WTC11 (cell line): ENCODE measurements around the gene NOP9.

ENCODE experiments used
- ATF1 ChIP-seq: sonication (generic); formaldehyde crosslinking; IDR thresholded peaks from 2 replicates; pipeline ENCODE4 v1.8.1; 2023; ENCODE audit warnings: mild to moderate bottlenecking, moderate library complexity, missing genetic modification reagents
- CBFB ChIP-seq: sonication (generic); formaldehyde crosslinking; IDR thresholded peaks from 2 replicates; pipeline ENCODE4 v1.8.1; 2022; ENCODE audit warnings: mild to moderate bottlenecking, low read depth, missing genetic modification reagents
- CTCF ChIP-seq: fragments of 200-600 bp; IDR thresholded peaks from 2 replicates; pipeline ENCODE4 v1.8.0; 2022; ENCODE audit warnings: antibody characterized with exemption
- FOXP1 ChIP-seq: sonication (generic); formaldehyde crosslinking; IDR thresholded peaks from 2 replicates; pipeline ENCODE4 v1.8.0; 2022; ENCODE audit warnings: missing genetic modification reagents, mild to moderate bottlenecking, moderate library complexity, borderline replicate concordance
- HMGA2 ChIP-seq: fragments of 250-450 bp; sonication (Bioruptor Pico); IDR thresholded peaks from 2 replicates; pipeline ENCODE4 v1.4.0; 2021; ENCODE audit warnings: mild to moderate bottlenecking, moderate library complexity
- TEAD4 ChIP-seq: sonication (generic); formaldehyde crosslinking; IDR thresholded peaks from 2 replicates; pipeline ENCODE4 v1.8.0; 2022; ENCODE audit warnings: mild to moderate bottlenecking, missing genetic modification reagents
- ZNF317 ChIP-seq: sonication (generic); formaldehyde crosslinking; IDR thresholded peaks from 2 replicates; pipeline ENCODE4 v1.8.1; 2023; ENCODE audit warnings: low read depth, mild to moderate bottlenecking, moderate library complexity, missing genetic modification reagents, borderline replicate concordance
- TF ChIP-seq, protein P1 (sequence below): sonication (generic); formaldehyde crosslinking; IDR thresholded peaks from 2 replicates; pipeline ENCODE4 v1.8.1; 2022; ENCODE audit warnings: mild to moderate bottlenecking, moderate library complexity, missing genetic modification reagents
- TF ChIP-seq, protein P2 (sequence below): sonication (generic); formaldehyde crosslinking; IDR thresholded peaks from 2 replicates; pipeline ENCODE4 v1.8.1; 2023; ENCODE audit warnings: mild to moderate bottlenecking, missing genetic modification reagents
- TF ChIP-seq, protein P3 (sequence below): sonication (generic); formaldehyde crosslinking; IDR thresholded peaks from 2 replicates; pipeline ENCODE4 v1.8.0; 2022; ENCODE audit warnings: mild to moderate bottlenecking, missing genetic modification reagents

DNA sequence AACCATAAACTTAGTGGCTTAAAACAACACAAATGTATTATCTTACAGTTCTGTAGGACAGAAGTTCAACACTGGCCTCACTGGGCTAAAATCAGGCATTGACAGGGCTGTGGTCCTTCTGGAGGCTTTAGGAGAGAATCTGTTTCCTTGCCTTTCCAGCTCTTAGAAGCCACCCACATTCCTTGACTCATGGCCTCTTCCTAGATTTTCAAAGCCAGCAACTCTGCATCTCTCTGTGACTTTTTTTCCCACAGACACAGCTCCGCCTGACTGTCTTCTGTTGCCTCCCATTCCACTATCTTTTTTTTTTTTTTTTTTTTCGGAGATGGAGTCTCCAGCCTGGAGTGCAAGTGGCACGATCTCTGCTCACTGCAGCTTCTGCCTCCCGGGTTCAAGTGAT is 56.6 kb downstream of the NOP9 start:
- TF ChIP-seq FOXP1, result no peak
- TF ChIP-seq, protein P1, sequence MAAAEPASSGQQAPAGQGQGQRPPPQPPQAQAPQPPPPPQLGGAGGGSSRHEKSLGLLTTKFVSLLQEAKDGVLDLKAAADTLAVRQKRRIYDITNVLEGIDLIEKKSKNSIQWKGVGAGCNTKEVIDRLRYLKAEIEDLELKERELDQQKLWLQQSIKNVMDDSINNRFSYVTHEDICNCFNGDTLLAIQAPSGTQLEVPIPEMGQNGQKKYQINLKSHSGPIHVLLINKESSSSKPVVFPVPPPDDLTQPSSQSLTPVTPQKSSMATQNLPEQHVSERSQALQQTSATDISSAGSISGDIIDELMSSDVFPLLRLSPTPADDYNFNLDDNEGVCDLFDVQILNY (CRISPR knock-in tag), result no peak
- TF ChIP-seq CTCF, result no peak
- TF ChIP-seq, protein P2, sequence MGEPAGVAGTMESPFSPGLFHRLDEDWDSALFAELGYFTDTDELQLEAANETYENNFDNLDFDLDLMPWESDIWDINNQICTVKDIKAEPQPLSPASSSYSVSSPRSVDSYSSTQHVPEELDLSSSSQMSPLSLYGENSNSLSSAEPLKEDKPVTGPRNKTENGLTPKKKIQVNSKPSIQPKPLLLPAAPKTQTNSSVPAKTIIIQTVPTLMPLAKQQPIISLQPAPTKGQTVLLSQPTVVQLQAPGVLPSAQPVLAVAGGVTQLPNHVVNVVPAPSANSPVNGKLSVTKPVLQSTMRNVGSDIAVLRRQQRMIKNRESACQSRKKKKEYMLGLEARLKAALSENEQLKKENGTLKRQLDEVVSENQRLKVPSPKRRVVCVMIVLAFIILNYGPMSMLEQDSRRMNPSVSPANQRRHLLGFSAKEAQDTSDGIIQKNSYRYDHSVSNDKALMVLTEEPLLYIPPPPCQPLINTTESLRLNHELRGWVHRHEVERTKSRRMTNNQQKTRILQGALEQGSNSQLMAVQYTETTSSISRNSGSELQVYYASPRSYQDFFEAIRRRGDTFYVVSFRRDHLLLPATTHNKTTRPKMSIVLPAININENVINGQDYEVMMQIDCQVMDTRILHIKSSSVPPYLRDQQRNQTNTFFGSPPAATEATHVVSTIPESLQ (CRISPR knock-in tag), result no peak
- no peak for TF ChIP-seq ATF1 (CRISPR knock-in tag)
- no peak for TF ChIP-seq HMGA2
- no peak for TF ChIP-seq ZNF317 (CRISPR knock-in tag)
- TF ChIP-seq, protein P3, sequence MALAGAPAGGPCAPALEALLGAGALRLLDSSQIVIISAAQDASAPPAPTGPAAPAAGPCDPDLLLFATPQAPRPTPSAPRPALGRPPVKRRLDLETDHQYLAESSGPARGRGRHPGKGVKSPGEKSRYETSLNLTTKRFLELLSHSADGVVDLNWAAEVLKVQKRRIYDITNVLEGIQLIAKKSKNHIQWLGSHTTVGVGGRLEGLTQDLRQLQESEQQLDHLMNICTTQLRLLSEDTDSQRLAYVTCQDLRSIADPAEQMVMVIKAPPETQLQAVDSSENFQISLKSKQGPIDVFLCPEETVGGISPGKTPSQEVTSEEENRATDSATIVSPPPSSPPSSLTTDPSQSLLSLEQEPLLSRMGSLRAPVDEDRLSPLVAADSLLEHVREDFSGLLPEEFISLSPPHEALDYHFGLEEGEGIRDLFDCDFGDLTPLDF (CRISPR knock-in tag), result no peak
- TF ChIP-seq CBFB (CRISPR knock-in tag), result no peak
- no peak for TF ChIP-seq TEAD4 (CRISPR knock-in tag)
